HG02623 (cell line): ENCODE data around the gene SUFU.
A peak's percentile ranks its signal among the peaks of the same experiment; 100 is the strongest.

Experiments used
- ATAC-seq: cut with Tn5 transposase; IDR thresholded peaks from one replicate; pipeline ENCODE4 v1.9.1; 2021; ENCODE audit warnings: moderate library complexity; ENCODE audit not compliant: unreplicated experiment

SUFU gene

GRCh38 chr10:102546606-102547320 lies 43.0 kb downstream of the SUFU start:
- no peak for ATAC-seq

GRCh38 chr10:102549549-102549948 lies 45.8 kb downstream of the SUFU start:
- ATAC-seq: no peak

- no peak for ATAC-seq
Observed at GRCh38 chr10:102550636-102551210, 47.0 kb downstream of the SUFU start.

- no peak for ATAC-seq
Observed at GRCh38 chr10:102552533-102552932, 48.8 kb downstream of the SUFU start.

GRCh38 chr10:102553771-102554170 lies 50.0 kb downstream of the SUFU start:
- no peak for ATAC-seq

GRCh38 chr10:102554531-102554930 lies 50.8 kb downstream of the SUFU start:
- no peak for ATAC-seq

- no peak for ATAC-seq
Observed at GRCh38 chr10:102555781-102556328, 52.1 kb downstream of the SUFU start.

GRCh38 chr10:102557569-102557968 lies 53.8 kb downstream of the SUFU start:
- ATAC-seq: no peak

GRCh38 chr10:102559764-102560163 lies 56.0 kb downstream of the SUFU start:
- no peak for ATAC-seq

- ATAC-seq: no peak
Observed at GRCh38 chr10:102564209-102564834, 60.5 kb downstream of the SUFU start.

- no peak for ATAC-seq
Observed at GRCh38 chr10:102565793-102566192, 62.0 kb downstream of the SUFU start.

- ATAC-seq: no peak
Observed at GRCh38 chr10:102578782-102579181, 75.0 kb downstream of the SUFU start.

GRCh38 chr10:102579328-102579727 lies 75.6 kb downstream of the SUFU start:
- no peak for ATAC-seq

GRCh38 chr10:102580230-102580629 lies 76.5 kb downstream of the SUFU start:
- no peak for ATAC-seq

GRCh38 chr10:102581401-102581800 lies 77.6 kb downstream of the SUFU start:
- ATAC-seq: no peak

GRCh38 chr10:102581981-102582580 lies 78.3 kb downstream of the SUFU start:
- no peak for ATAC-seq

GRCh38 chr10:102583435-102584417 lies 80.0 kb downstream of the SUFU start:
- peak; percentile 61 for ATAC-seq

GRCh38 chr10:102585026-102585425 lies 81.3 kb downstream of the SUFU start:
- no peak for ATAC-seq

- no peak for ATAC-seq
Observed at GRCh38 chr10:102586858-102587257, 83.1 kb downstream of the SUFU start.

- no peak for ATAC-seq
Observed at GRCh38 chr10:102588875-102589274, 85.1 kb downstream of the SUFU start.
